Mesodermal cell (in vitro differentiated cells): Measurements from ENCODE around the gene BMPR2.

Experiments
- H3K27ac ChIP-seq: 2 replicates; pipeline ENCODE4 v1.7.0; 2013; ENCODE audit warnings: mild to moderate bottlenecking, low read depth, low read length, moderate library complexity; ENCODE audit not compliant: severe bottlenecking
- H3K36me3 ChIP-seq: 2 replicates; pipeline ENCODE4 v1.7.1; 2013; ENCODE audit warnings: mild to moderate bottlenecking, low read length, moderate library complexity; ENCODE audit not compliant: control insufficient read depth, insufficient read depth
- H3K4me1 ChIP-seq: one replicate; pipeline ENCODE4 v1.7.1; 2013; ENCODE audit warnings: mild to moderate bottlenecking, low read length; ENCODE audit not compliant: insufficient read depth, control insufficient read depth, poor library complexity, severe bottlenecking
- H3K4me3 ChIP-seq: 2 replicates; pipeline ENCODE4 v1.7.0; 2013; ENCODE audit warnings: low read length, control low read depth, mild to moderate bottlenecking; ENCODE audit not compliant: insufficient read depth, poor library complexity, severe bottlenecking; ENCODE audit errors: extremely low read depth
- H3K9me3 ChIP-seq: 2 replicates; pipeline ENCODE4 v1.7.1; 2013; ENCODE audit warnings: mild to moderate bottlenecking, low read length, moderate library complexity; ENCODE audit not compliant: control insufficient read depth
- WGBS, 2 experiments: methylation state at CpG; one replicate each; pipeline ENCODE4 v1.1.5; 2013; ENCODE audit warnings: missing lambda C conversion rate in 2 of 2; ENCODE audit not compliant: insufficient coverage in 2 of 2; 5-methylcytosine and 5-hydroxymethylcytosine counted together

Gene BMPR2

GRCh38 chr2:202589582-202589949, 213.4 kb downstream of the BMPR2 start:
- H3K9me3 ChIP-seq = no peaks in the 10 kb centered on the region
- no peak overlapping the region for H3K4me3 ChIP-seq
- H3K4me1 ChIP-seq = no peaks in the 10 kb centered on the region
- no peaks in the 10 kb centered on the region for H3K36me3 ChIP-seq
- no peak overlapping the region for H3K27ac ChIP-seq
- WGBS, 2 experiments = 94% methylated on average over 4 of the region's 4 CpGs

- H3K4me1 ChIP-seq = no peaks in the 10 kb centered on the region
- 94% methylated on average over 2 of the region's 2 CpGs; no CpG with 5 or more reads in 1 of the 2 experiments for WGBS, 2 experiments
- H3K9me3 ChIP-seq = no peaks in the 10 kb centered on the region
- H3K4me3 ChIP-seq = no peak overlapping the region
- H3K36me3 ChIP-seq = no peaks in the 10 kb centered on the region
- H3K27ac ChIP-seq = no peak overlapping the region
These were observed 216.4 kb downstream of the BMPR2 start for GRCh38 chr2:202592566-202592965.

GRCh38 chr2:202599105-202599504, 223.0 kb downstream of the BMPR2 start:
- 100% methylated on average over 1 of the region's 2 CpGs for WGBS, 2 experiments
- H3K27ac ChIP-seq = no peak overlapping the region
- no peaks in the 10 kb centered on the region for H3K9me3 ChIP-seq
- H3K4me1 ChIP-seq = no peaks in the 10 kb centered on the region
- H3K36me3 ChIP-seq = no peaks in the 10 kb centered on the region
- H3K4me3 ChIP-seq = no peak overlapping the region

- 88% methylated on average over 2 of the region's 4 CpGs; no CpG with 5 or more reads in 1 of the 2 experiments for WGBS, 2 experiments
- Histone ChIP-seq H3K4me1 (no peaks in the 10 kb centered on the region), H3K4me3 (no peak overlapping the region), H3K27ac (no peak overlapping the region), H3K9me3 (no peaks in the 10 kb centered on the region), H3K36me3 (no peaks in the 10 kb centered on the region)
These were observed 223.8 kb downstream of the BMPR2 start for GRCh38 chr2:202599911-202600310.

GRCh38 chr2:202604699-202605098, 228.6 kb downstream of the BMPR2 start:
- Histone ChIP-seq H3K36me3 (no peaks in the 10 kb centered on the region), H3K27ac (no peak overlapping the region), H3K4me3 (no peak overlapping the region), H3K9me3 (no peaks in the 10 kb centered on the region), H3K4me1 (peaks cover 6% of the 10 kb centered on the region)
- 76 to 93% methylated on average over 2 of the region's 4 CpGs for WGBS, 2 experiments

- no peak overlapping the region for H3K27ac ChIP-seq
- no peak overlapping the region for H3K4me3 ChIP-seq
- no CpG with 5 or more reads among the region's 1 CpG for WGBS, 2 experiments
- no peaks in the 10 kb centered on the region for H3K36me3 ChIP-seq
- H3K9me3 ChIP-seq = no peaks in the 10 kb centered on the region
- H3K4me1 ChIP-seq = peaks cover 11% of the 10 kb centered on the region
These were observed 229.0 kb downstream of the BMPR2 start for GRCh38 chr2:202605174-202605573.

GRCh38 chr2:202608142-202608852, 232.2 kb downstream of the BMPR2 start:
- WGBS, 2 experiments = 100% methylated on average over 2 of the region's 2 CpGs; no CpG with 5 or more reads in 1 of the 2 experiments

GRCh38 chr2:202609381-202610145, 233.4 kb downstream of the BMPR2 start:
- no peak overlapping the region for H3K4me3 ChIP-seq
- 71 to 90% methylated on average over 1 to 2 of the region's 3 CpGs for WGBS, 2 experiments
- peak overlapping the region; percentile 83 for H3K27ac ChIP-seq
- H3K9me3 ChIP-seq = no peaks in the 10 kb centered on the region
- peaks cover 21% of the 10 kb centered on the region for H3K4me1 ChIP-seq
- H3K36me3 ChIP-seq = no peaks in the 10 kb centered on the region

More at GRCh38 chr2:202608142-202608852, 232.2 kb downstream of the BMPR2 start:
- no peaks in the 10 kb centered on the region for H3K9me3 ChIP-seq
- H3K27ac ChIP-seq = no peak overlapping the region
- H3K4me3 ChIP-seq = no peak overlapping the region
- no peaks in the 10 kb centered on the region for H3K36me3 ChIP-seq
- peaks cover 21% of the 10 kb centered on the region for H3K4me1 ChIP-seq

GRCh38 chr2:202610380-202610779, 234.3 kb downstream of the BMPR2 start:
- no peaks in the 10 kb centered on the region for H3K9me3 ChIP-seq
- no peak overlapping the region for H3K4me3 ChIP-seq
- H3K36me3 ChIP-seq = no peaks in the 10 kb centered on the region
- peaks cover 21% of the 10 kb centered on the region for H3K4me1 ChIP-seq
- WGBS, 2 experiments = 71 to 93% methylated on average over 1 to 2 of the region's 5 CpGs
- peak overlapping the region; percentile 83 for H3K27ac ChIP-seq

GRCh38 chr2:202612145-202612544, 236.0 kb downstream of the BMPR2 start:
- no peak overlapping the region for H3K4me3 ChIP-seq
- WGBS, 2 experiments = 92 to 100% methylated on average over 1 of the region's 1 CpG
- peaks cover 21% of the 10 kb centered on the region for H3K4me1 ChIP-seq

GRCh38 chr2:202613479-202613878, 237.4 kb downstream of the BMPR2 start:
- Histone ChIP-seq H3K9me3 (no peaks in the 10 kb centered on the region), H3K36me3 (no peaks in the 10 kb centered on the region), H3K4me1 (peaks cover 18% of the 10 kb centered on the region), H3K27ac (no peak overlapping the region), H3K4me3 (no peak overlapping the region)
- 82 to 95% methylated on average over 3 to 4 of the region's 4 CpGs for WGBS, 2 experiments

More at GRCh38 chr2:202612145-202612544, 236.0 kb downstream of the BMPR2 start:
- Histone ChIP-seq H3K9me3 (no peaks in the 10 kb centered on the region), H3K36me3 (no peaks in the 10 kb centered on the region), H3K27ac (no peak overlapping the region)
